Thyroid gland (tissue), 4 donors: ENCODE measurements around the gene CENPE.

ENCODE experiments used
- CTCF ChIP-seq, 6 experiments: fragments of 200-600 bp in 3 of 6; fragments of 450-650 bp in 3 of 6; sonication (generic) in 3 of 6; IDR thresholded peaks; one replicate each; pipeline ENCODE4 v1.5.1; 2016 to 2019; ENCODE audit warnings: antibody characterized with exemption in 6 of 6, mild to moderate bottlenecking in 2 of 6, inconsistent platforms in 1 of 6, moderate library complexity in 1 of 6
- POLR2A ChIP-seq, 2 donors: fragments of 450-650 bp; IDR thresholded peaks; one replicate each; pipeline ENCODE4 v1.6.1; 2017; ENCODE audit warnings: antibody characterized with exemption in 2 of 2, mild to moderate bottlenecking in 2 of 2, moderate library complexity in 1 of 2

- TF ChIP-seq CTCF (IDR thresholded peaks at IDR 0.05) (no peak), POLR2A (IDR thresholded peaks at IDR 0.05) (no peak)
These were observed 124.2 kb downstream of the CENPE start for GRCh38 chr4:103073792-103074438.
